Measurements from ENCODE around the gene FAM135A. TPM values are rescaled to one million over a fixed set of nuclear protein-coding genes. Genes with fewer than 3 reads are reported as not detected.

FAM135A gene
- total and polyA plus RNA-seq, 9 of the 15 experiments (the other 6 are each of a cell fraction or from before 2014, with no cell fraction given) = 7.4 to 32.9 (median 19.2) TPM

DNA sequence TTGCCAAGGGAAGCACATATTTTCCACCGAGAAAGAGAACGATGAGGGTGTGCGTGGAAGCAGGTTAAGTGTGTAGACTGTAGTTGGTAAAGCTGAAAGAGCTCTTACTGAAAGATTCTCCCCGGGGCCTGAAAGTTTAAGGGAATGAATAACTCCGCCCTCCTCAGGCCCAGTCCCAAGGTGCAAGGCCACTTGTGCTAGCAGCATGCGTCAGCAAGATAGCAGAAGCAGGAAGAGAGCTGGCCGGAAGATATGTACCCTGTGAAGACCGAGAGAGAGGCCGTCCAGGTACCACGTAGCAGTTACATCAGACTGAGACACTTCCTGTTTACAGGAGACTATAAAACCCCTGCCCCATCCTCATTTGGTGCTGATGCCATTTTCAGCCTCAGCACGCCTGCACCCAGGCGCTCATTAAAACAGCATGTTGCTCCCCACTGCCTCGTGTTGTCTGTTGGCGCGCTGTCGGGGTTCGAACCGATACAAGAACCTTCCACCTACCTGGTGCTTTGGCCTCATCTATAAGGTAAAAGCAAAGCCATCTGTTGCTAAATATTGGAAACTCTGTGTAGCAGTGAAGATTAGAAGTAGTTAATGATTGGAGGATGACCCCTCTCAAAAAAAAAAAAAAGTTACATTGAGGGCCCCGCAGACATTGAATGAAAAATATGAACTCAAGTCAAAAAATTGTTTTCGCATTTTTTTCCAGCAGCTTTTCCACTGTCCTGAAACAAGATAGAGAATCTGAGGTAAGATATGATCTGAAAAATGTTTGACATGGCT lies 18.6 kb upstream of the FAM135A start (continued):
- TF ChIP-seq TBP (optimal IDR thresholded peaks at IDR 0.05; ENCODE audit: low read depth, low read length) (peak; percentile 96), ZNF431 (CRISPR knock-in tag; IDR thresholded peaks at IDR 0.05) (peak; percentile 85), MAFG (tag; conservative IDR thresholded peaks at IDR 0.05) (peak; percentile 85), SMARCB1 (IDR thresholded peaks at IDR 0.05; ENCODE audit: insufficient read length, low read depth) (no peak), FOXP1 (CRISPR knock-in tag; IDR thresholded peaks at IDR 0.05) (peak; percentile 96), NCOA2 (IDR thresholded peaks at IDR 0.05; ENCODE audit: partially characterized antibody in 2 of 2) (no peak), ZNF75A (CRISPR knock-in tag; IDR thresholded peaks at IDR 0.05) (no peak), PML (IDR thresholded peaks at IDR 0.05; ENCODE audit: low read length) (peak; percentile 96), CREB1 (IDR thresholded peaks at IDR 0.05) (peak; percentile 94), CREB1 (CRISPR knock-in tag; IDR thresholded peaks at IDR 0.05) (peak; percentile 89), TOE1 (IDR thresholded peaks at IDR 0.05; ENCODE audit: borderline replicate concordance) (no peak; the same call in 1 of the 2 replicates), TOE1 (CRISPR knock-in tag; IDR thresholded peaks at IDR 0.05; ENCODE audit: borderline replicate concordance, low read depth) (0 out of 2 replicates have a peak, but pooled peaks have one; percentile 53), TAF1 (IDR thresholded peaks at IDR 0.05; ENCODE audit: control insufficient read depth, extremely low read depth, insufficient read depth, low read length, severe bottlenecking) (peak; percentile 96), NFE2L1 (tag; IDR thresholded peaks at IDR 0.05; ENCODE audit: borderline replicate concordance, low read depth) (peak; percentile 15; the same call in 1 of the 2 replicates), ZNF324 (CRISPR knock-in tag; IDR thresholded peaks at IDR 0.05) (no peak), NCOR1 (IDR thresholded peaks at IDR 0.05) (peak; percentile 80)
- TF ChIP-seq, protein P1, sequence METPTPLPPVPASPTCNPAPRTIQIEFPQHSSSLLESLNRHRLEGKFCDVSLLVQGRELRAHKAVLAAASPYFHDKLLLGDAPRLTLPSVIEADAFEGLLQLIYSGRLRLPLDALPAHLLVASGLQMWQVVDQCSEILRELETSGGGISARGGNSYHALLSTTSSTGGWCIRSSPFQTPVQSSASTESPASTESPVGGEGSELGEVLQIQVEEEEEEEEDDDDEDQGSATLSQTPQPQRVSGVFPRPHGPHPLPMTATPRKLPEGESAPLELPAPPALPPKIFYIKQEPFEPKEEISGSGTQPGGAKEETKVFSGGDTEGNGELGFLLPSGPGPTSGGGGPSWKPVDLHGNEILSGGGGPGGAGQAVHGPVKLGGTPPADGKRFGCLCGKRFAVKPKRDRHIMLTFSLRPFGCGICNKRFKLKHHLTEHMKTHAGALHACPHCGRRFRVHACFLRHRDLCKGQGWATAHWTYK (CRISPR knock-in tag; IDR thresholded peaks at IDR 0.05) = 0 out of 2 replicates have a peak, but pooled peaks have one; percentile 40
- TF ChIP-seq, protein P2, sequence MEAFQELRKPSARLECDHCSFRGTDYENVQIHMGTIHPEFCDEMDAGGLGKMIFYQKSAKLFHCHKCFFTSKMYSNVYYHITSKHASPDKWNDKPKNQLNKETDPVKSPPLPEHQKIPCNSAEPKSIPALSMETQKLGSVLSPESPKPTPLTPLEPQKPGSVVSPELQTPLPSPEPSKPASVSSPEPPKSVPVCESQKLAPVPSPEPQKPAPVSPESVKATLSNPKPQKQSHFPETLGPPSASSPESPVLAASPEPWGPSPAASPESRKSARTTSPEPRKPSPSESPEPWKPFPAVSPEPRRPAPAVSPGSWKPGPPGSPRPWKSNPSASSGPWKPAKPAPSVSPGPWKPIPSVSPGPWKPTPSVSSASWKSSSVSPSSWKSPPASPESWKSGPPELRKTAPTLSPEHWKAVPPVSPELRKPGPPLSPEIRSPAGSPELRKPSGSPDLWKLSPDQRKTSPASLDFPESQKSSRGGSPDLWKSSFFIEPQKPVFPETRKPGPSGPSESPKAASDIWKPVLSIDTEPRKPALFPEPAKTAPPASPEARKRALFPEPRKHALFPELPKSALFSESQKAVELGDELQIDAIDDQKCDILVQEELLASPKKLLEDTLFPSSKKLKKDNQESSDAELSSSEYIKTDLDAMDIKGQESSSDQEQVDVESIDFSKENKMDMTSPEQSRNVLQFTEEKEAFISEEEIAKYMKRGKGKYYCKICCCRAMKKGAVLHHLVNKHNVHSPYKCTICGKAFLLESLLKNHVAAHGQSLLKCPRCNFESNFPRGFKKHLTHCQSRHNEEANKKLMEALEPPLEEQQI (IDR thresholded peaks at IDR 0.05) = peak; percentile 66
- TF ChIP-seq, protein P3, sequence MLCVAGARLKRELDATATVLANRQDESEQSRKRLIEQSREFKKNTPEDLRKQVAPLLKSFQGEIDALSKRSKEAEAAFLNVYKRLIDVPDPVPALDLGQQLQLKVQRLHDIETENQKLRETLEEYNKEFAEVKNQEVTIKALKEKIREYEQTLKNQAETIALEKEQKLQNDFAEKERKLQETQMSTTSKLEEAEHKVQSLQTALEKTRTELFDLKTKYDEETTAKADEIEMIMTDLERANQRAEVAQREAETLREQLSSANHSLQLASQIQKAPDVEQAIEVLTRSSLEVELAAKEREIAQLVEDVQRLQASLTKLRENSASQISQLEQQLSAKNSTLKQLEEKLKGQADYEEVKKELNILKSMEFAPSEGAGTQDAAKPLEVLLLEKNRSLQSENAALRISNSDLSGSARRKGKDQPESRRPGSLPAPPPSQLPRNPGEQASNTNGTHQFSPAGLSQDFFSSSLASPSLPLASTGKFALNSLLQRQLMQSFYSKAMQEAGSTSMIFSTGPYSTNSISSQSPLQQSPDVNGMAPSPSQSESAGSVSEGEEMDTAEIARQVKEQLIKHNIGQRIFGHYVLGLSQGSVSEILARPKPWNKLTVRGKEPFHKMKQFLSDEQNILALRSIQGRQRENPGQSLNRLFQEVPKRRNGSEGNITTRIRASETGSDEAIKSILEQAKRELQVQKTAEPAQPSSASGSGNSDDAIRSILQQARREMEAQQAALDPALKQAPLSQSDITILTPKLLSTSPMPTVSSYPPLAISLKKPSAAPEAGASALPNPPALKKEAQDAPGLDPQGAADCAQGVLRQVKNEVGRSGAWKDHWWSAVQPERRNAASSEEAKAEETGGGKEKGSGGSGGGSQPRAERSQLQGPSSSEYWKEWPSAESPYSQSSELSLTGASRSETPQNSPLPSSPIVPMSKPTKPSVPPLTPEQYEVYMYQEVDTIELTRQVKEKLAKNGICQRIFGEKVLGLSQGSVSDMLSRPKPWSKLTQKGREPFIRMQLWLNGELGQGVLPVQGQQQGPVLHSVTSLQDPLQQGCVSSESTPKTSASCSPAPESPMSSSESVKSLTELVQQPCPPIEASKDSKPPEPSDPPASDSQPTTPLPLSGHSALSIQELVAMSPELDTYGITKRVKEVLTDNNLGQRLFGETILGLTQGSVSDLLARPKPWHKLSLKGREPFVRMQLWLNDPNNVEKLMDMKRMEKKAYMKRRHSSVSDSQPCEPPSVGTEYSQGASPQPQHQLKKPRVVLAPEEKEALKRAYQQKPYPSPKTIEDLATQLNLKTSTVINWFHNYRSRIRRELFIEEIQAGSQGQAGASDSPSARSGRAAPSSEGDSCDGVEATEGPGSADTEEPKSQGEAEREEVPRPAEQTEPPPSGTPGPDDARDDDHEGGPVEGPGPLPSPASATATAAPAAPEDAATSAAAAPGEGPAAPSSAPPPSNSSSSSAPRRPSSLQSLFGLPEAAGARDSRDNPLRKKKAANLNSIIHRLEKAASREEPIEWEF (CRISPR knock-in tag; IDR thresholded peaks at IDR 0.05) = no peak
